GM12878 (cell line): ENCODE results near the gene KIZ. TPM values are rescaled to one million over a fixed set of nuclear protein-coding genes. Genes with fewer than 3 reads are reported as not detected.

ENCODE experiments used
- ATAC-seq: fragments of 200-7000 bp; cut with Tn5 transposase; 3 replicates; pipeline ENCODE4 v1.9.1; 2020; ENCODE audit warnings: mild to moderate bottlenecking, moderate library complexity
- BruUV-seq: library from RNA; stranded (reverse); fragments of 400-500 nt; replicated peaks from 2 replicates; lab custom pipeline; 2021; lab: Mats Ljungman, UMichigan
- CTCF ChIA-PET: fragments of 300-600 bp; sonication (Branson Sonifier 250); formaldehyde crosslinking; extraction: SDS; loops from one replicate; lab custom pipeline; 2021; ENCODE audit warnings: inconsistent platforms; lab: Yijun Ruan, JAX
- POLR2A ChIA-PET: fragments of 350-600 bp; formaldehyde crosslinking; extraction: SDS; loops from one replicate; lab custom pipeline; 2021; ENCODE audit warnings: inconsistent platforms; lab: Charles Lee
- RAD21 ChIA-PET: fragments of 300-600 bp; sonication (Branson Sonifier 250); formaldehyde crosslinking; loops from one replicate; lab custom pipeline; 2023; ENCODE audit warnings: antibody characterized with exemption; ENCODE audit not compliant: unreplicated experiment; lab: Charles Lee
- SMC1A ChIA-PET: fragments of 300-600 bp; sonication (Branson Sonifier 250); formaldehyde crosslinking; loops from one replicate; lab custom pipeline; 2023; ENCODE audit not compliant: unreplicated experiment, uncharacterized antibody; lab: Charles Lee
- DNase-seq: peaks from one replicate; pipeline ENCODE4 v3.0.0-alpha.2; 2011; ENCODE audit warnings: low read depth, low spot score
- FAIRE-seq: peaks from 3 replicates; lab custom pipeline; 2011; peaks lifted over from hg19 to GRCh38; lab: Jason Lieb, UNC
- H2AFZ ChIP-seq: 2 replicates; pipeline ENCODE4 v1.6.0; 2011; ENCODE audit warnings: low read depth, low read length, control low read depth; ENCODE audit not compliant: control insufficient read depth
- H3K27ac ChIP-seq: 2 replicates; pipeline ENCODE4 v1.5.1; 2011; ENCODE audit warnings: control low read depth; ENCODE audit not compliant: control insufficient read depth, insufficient read depth
- H3K27me3 ChIP-seq, 2 experiments: replicated peaks in 1 of 2; 2 replicates each; pipeline versions ENCODE4 v1.6.0 to v1.6.1; 2011; ENCODE audit warnings: low read length in 1 of 2; ENCODE audit not compliant: control insufficient read depth in 2 of 2, insufficient read depth in 2 of 2
- H3K36me3 ChIP-seq, 2 experiments: 2 replicates each; pipeline ENCODE4 v1.5.1; 2011; ENCODE audit warnings: low read length in 1 of 2; ENCODE audit not compliant: control insufficient read depth in 2 of 2, insufficient read depth in 2 of 2
- H3K4me1 ChIP-seq: 2 replicates; pipeline ENCODE4 v1.6.1; 2011; ENCODE audit warnings: mild to moderate bottlenecking, low read length, moderate library complexity, mixed read lengths; ENCODE audit not compliant: control insufficient read depth, insufficient read depth
- H3K4me2 ChIP-seq: 2 replicates; pipeline ENCODE4 v1.6.0; 2011; ENCODE audit warnings: control low read depth; ENCODE audit not compliant: control insufficient read depth, insufficient read depth
- H3K4me3 ChIP-seq: fragments of 200-600 bp; sonication (generic); 2 replicates; pipeline ENCODE4 v1.5.1; 2016
- H3K79me2 ChIP-seq: 2 replicates; pipeline ENCODE4 v1.6.0; 2011; ENCODE audit warnings: low read length; ENCODE audit not compliant: control insufficient read depth, insufficient read depth
- H3K9ac ChIP-seq: 2 replicates; pipeline ENCODE4 v1.8.0; 2011; ENCODE audit warnings: low read length, control low read depth, mixed read lengths; ENCODE audit not compliant: control insufficient read depth, insufficient read depth
- H3K9me3 ChIP-seq: replicated peaks from 3 replicates; pipeline ENCODE4 v1.5.1; 2011; ENCODE audit warnings: mild to moderate bottlenecking, low read length; ENCODE audit not compliant: control insufficient read depth, insufficient read depth
- H4K20me1 ChIP-seq: 2 replicates; pipeline ENCODE4 v1.6.0; 2011; ENCODE audit not compliant: control insufficient read depth, insufficient read depth
- CHD1 ChIP-seq: IDR thresholded peaks from 2 replicates; pipeline ENCODE4 v1.6.1; 2012; ENCODE audit warnings: low read depth, low read length, improper control_type of control experiment
- ETV6 ChIP-seq, 2 experiments: fragments of 450-650 bp in 1 of 2; IDR thresholded peaks in 1 of 2; conservative IDR thresholded peaks in 1 of 2; 2 replicates each; pipeline ENCODE4 v1.6.1; 2014; ENCODE audit warnings: antibody characterized with exemption in 1 of 2, borderline replicate concordance in 1 of 2, low read depth in 1 of 2, mild to moderate bottlenecking in 1 of 2, moderate library complexity in 1 of 2
- HCFC1 ChIP-seq: fragments of 150-350 bp; IDR thresholded peaks from 2 replicates; pipeline ENCODE4 v1.6.1; 2014; ENCODE audit warnings: low read length
- MYC ChIP-seq: IDR thresholded peaks from 2 replicates; pipeline ENCODE4 v1.6.1; 2011; ENCODE audit warnings: mild to moderate bottlenecking, low read length, moderate library complexity, inconsistent platforms; ENCODE audit not compliant: insufficient read depth, insufficient replicate concordance, insufficient read length, severe bottlenecking
- POLR2AphosphoS2 ChIP-seq: IDR thresholded peaks from 2 replicates; pipeline ENCODE4 v1.6.1; 2011; ENCODE audit warnings: low read depth, mild to moderate bottlenecking, low read length, improper control_type of control experiment, moderate library complexity
- RELA ChIP-seq: fragments of 450-650 bp; IDR thresholded peaks from 2 replicates; pipeline ENCODE4 v1.8.0; 2014; ENCODE audit warnings: borderline replicate concordance; ENCODE audit not compliant: partially characterized antibody
- SMARCA5 ChIP-seq: fragments of 450-650 bp; IDR thresholded peaks from 2 replicates; pipeline ENCODE4 v1.6.1; 2017; ENCODE audit warnings: mild to moderate bottlenecking
- TCF3 ChIP-seq: IDR thresholded peaks from 2 replicates; pipeline ENCODE4 v1.6.1; 2012; ENCODE audit warnings: low read depth, mild to moderate bottlenecking, low read length, borderline replicate concordance; ENCODE audit not compliant: insufficient read depth
- WGBS: methylation state at CpG from one replicate; pipeline ENCODE4 v1.1.6; 2016; ENCODE audit warnings: low lambda C conversion rate; ENCODE audit not compliant: insufficient replicate concordance, insufficient coverage; ENCODE audit errors: missing lambda C conversion rate; 5-methylcytosine and 5-hydroxymethylcytosine counted together
- in situ Hi-C: fragments of 300-500 bp; cut with MboI; formaldehyde crosslinking; loops from 9 replicates; pipeline ENCODE4 v1.14.3; 2018; ENCODE audit warnings: mixed read lengths
- intact Hi-C: fragments of 100-400 bp; cut with micrococcal nuclease; formaldehyde crosslinking; loops from one replicate; pipeline ENCODE4 v1.14.2; 2022; ENCODE audit not compliant: unreplicated experiment
- polyA plus RNA-seq, 11 experiments: library from polyadenylated mRNA; depleted of rRNA in 4 of 11; unstranded in 6 of 11; stranded (reverse) in 5 of 11; fragments of >200 nt; fragmentation: Nextera tagmentation in 4 of 11; fragmentation: Illumina TruSeq in 1 of 11; extraction: Ambion mirVana in 4 of 11; extraction: Trizol in 1 of 11; gene quantifications; 1 replicate in 1 of 11; 2 replicates in 10 of 11; pipeline versions ENCODE4 v1.2.1 to v1.2.3, GENCODE V29; 2011 to 2016; ENCODE audit warnings: inconsistent platforms in 2 of 11, missing spikeins in 2 of 11, low read depth in 1 of 11
- total RNA-seq, 4 experiments: library from RNA; depleted of rRNA in 3 of 4; stranded (reverse); fragments of >200 nt in 3 of 4; fragmentation: Illumina TruSeq in 1 of 4; extraction: Trizol in 1 of 4; gene quantifications; 2 replicates each; pipeline versions ENCODE4 v1.2.1 to v1.2.3, GENCODE V29; 2013 to 2021
- TF ChIP-seq, protein P1 (sequence below): IDR thresholded peaks from 2 replicates; pipeline ENCODE4 v1.6.1; 2012; ENCODE audit warnings: improper control_type of control experiment, low read depth, low read length; ENCODE audit not compliant: insufficient replicate concordance

The KIZ gene
- total and polyA plus RNA-seq, 10 of the 15 experiments (the other 5 are each of a cell fraction or from before 2014, with no cell fraction given), result 2.7 to 11.0 (median 7.3) TPM

DNA sequence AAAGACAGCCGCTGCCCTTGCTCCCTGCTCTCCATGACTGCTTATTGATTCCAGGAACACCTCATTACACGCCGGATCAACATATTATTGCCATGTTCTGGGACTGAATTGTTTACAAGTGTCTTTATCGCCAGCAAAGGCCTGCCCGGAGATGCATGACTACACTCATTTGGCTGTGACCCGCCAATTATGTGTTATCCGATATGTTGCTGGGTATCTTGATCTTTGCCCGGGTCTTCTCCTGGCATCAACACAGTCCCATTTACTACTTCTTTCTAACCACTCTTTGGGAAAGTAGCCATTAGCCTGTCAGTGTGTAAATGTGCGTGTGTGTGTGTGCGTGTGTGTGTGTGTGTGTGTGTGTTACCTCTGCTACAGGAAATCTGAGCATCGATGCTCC is 35.2 kb upstream of the KIZ start:
- in situ Hi-C loops (no loop called here), intact Hi-C loops (no loop called here)
- H3K4me1 ChIP-seq, result no peaks in the 10 kb centered on the region
- TF ChIP-seq ETV6 (conservative IDR thresholded peaks at IDR 0.05 in 1 of 2, IDR thresholded peaks at IDR 0.05 in 1 of 2; ENCODE audit: borderline replicate concordance in 1 of 2, low read depth in 1 of 2) (no peak), TCF3 (no peak), SMARCA5 (no peak), CHD1 (no peak), HCFC1 (no peak), MYC (no peak), RELA (no peak), POLR2AphosphoS2 (no peak)
- TF ChIP-seq, protein P1, sequence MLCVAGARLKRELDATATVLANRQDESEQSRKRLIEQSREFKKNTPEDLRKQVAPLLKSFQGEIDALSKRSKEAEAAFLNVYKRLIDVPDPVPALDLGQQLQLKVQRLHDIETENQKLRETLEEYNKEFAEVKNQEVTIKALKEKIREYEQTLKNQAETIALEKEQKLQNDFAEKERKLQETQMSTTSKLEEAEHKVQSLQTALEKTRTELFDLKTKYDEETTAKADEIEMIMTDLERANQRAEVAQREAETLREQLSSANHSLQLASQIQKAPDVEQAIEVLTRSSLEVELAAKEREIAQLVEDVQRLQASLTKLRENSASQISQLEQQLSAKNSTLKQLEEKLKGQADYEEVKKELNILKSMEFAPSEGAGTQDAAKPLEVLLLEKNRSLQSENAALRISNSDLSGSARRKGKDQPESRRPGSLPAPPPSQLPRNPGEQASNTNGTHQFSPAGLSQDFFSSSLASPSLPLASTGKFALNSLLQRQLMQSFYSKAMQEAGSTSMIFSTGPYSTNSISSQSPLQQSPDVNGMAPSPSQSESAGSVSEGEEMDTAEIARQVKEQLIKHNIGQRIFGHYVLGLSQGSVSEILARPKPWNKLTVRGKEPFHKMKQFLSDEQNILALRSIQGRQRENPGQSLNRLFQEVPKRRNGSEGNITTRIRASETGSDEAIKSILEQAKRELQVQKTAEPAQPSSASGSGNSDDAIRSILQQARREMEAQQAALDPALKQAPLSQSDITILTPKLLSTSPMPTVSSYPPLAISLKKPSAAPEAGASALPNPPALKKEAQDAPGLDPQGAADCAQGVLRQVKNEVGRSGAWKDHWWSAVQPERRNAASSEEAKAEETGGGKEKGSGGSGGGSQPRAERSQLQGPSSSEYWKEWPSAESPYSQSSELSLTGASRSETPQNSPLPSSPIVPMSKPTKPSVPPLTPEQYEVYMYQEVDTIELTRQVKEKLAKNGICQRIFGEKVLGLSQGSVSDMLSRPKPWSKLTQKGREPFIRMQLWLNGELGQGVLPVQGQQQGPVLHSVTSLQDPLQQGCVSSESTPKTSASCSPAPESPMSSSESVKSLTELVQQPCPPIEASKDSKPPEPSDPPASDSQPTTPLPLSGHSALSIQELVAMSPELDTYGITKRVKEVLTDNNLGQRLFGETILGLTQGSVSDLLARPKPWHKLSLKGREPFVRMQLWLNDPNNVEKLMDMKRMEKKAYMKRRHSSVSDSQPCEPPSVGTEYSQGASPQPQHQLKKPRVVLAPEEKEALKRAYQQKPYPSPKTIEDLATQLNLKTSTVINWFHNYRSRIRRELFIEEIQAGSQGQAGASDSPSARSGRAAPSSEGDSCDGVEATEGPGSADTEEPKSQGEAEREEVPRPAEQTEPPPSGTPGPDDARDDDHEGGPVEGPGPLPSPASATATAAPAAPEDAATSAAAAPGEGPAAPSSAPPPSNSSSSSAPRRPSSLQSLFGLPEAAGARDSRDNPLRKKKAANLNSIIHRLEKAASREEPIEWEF, result no peak
- H3K36me3 ChIP-seq, result no peaks in the 10 kb centered on the region
- ATAC-seq, result no peak
- H3K4me2 ChIP-seq, result no peak overlapping the region
- ChIA-PET POLR2A (no interaction called here), CTCF (no interaction called here), RAD21 (no interaction called here), SMC1A (no interaction called here)
- no peaks in the 10 kb centered on the region for H4K20me1 ChIP-seq
- H2AFZ ChIP-seq, result no peak overlapping the region
- DNase-seq, result no peak
- 83% methylated on average over 11 of the region's 11 CpGs for WGBS
- no peak for FAIRE-seq
- peaks cover 4 to 5% of the 10 kb centered on the region in 2 experiments; a peak in 2 of 4 replicates for H3K27me3 ChIP-seq
- no peak overlapping the region for H3K27ac ChIP-seq
- no TSS peak for BruUV-seq
- H3K9me3 ChIP-seq, result no peaks in the 10 kb centered on the region
- no peaks in the 10 kb centered on the region for H3K79me2 ChIP-seq
- no peak overlapping the region for H3K4me3 ChIP-seq
- no peak overlapping the region for H3K9ac ChIP-seq
